Middle frontal gyrus (tissue), 1 donor: Measurements from ENCODE around the gene FAM118A.
"Not testable (repeated sequence)": the region's sequence is repeated elsewhere in the genome, so short reads cannot be mapped to it uniquely, and the experiment has no call there.

Experiments
- DNase-seq: peaks from one replicate; pipeline ENCODE4 v3.0.0-alpha.2; 2015; ENCODE audit warnings: low spot score; ENCODE audit errors: extremely low spot score

Gene FAM118A

GRCh38 chr22:45329530-45329936 lies 19.8 kb downstream of the FAM118A start:
- DNase-seq = peak; percentile 28

DNA sequence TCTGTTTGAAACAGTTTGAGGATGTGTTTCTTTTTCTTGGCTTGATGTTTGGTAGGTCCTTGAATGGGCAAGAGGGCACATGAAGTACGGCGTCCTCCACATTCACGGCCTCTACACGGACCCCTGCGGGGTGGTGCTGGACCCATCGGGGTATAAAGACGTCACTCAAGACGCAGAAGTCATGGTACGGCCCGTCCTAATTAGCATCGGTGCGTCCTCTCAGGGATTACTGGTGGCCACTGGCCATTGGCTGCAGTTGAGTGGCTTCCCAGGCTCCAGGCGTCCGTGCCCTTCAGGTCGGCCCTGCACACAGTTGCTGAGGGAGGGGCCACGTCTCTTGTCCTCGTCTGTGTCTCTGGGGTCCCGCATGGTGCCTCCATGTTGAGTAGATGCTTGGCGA lies 20.8 kb downstream of the FAM118A start:
- no peak for DNase-seq

GRCh38 chr22:45331486-45331885 lies 21.8 kb downstream of the FAM118A start:
- no peak for DNase-seq

DNA sequence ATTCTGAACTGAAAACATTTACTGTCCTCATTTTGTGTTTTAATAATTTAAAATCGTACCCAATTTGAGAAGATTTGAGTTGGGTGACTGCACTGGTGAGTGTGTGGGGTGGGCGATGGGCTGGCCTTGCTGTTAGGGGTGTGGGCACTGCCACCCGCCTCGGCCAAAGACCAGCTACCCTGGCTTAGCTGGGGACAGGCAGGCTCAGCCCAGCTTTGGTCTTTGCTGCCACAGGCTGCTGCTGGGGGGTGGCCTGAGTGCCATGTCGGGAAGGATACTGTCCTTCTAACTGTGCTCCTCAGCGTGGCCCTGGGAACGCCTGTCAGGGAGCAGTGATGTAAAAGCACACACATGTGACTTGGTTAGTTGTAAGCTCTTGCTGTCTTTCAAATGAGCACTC lies 22.3 kb downstream of the FAM118A start:
- DNase-seq = no peak

GRCh38 chr22:45334068-45334467 lies 24.3 kb downstream of the FAM118A start:
- no peak for DNase-seq

DNA sequence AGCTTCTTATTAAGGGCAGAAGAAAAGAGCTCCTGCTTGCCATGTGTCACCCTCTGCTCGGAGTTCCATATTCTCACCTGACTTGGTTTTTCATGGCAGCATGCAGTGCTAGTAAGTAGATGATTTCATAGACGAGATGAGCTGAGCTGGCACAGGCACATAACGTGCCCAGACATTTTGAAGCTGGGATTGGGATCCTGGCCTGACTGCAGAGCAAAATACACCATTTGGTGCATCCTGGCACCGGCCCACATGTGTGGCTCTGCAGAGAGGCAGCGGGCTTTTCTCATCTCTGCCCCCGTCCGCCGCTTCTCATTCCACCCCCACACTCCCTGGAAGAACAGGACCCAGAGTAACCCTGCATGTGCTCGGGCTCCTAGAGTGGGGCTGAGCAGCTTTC lies 24.8 kb downstream of the FAM118A start:
- no peak for DNase-seq

GRCh38 chr22:45335021-45335818 lies 25.5 kb downstream of the FAM118A start:
- no peak for DNase-seq

DNA sequence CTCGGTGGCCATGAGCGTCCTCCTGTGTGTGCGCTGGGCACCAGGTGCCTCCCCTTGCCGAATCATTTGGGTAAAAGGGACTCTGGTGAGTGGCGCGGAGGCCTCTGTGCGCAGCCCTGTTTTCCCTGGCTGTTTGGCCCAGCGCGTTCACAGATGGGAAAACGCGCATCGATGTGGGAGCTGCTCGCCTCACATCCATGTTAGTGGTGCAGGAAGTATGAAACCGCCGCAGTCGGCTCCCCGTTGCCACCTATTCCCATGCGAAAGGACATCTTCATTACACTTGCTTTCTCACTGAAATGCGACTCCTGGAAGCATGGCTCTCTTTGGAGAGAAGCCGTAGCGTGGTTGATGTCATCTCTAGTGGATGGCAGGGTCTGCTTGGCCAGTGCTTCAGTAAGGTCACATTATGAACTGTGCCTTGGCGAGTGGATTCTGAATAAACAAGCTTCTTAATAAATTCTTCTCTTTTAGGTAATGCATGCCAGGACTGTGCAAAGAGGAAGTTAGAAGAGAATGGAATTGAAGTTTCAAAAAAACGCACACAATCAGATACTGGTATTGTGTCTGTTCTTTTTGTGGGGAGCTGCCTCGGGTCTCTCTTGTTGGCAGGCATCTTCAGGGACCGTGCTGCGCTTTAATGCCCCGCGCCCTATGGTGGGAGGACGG lies 26.3 kb downstream of the FAM118A start:
- no peak for DNase-seq

DNA sequence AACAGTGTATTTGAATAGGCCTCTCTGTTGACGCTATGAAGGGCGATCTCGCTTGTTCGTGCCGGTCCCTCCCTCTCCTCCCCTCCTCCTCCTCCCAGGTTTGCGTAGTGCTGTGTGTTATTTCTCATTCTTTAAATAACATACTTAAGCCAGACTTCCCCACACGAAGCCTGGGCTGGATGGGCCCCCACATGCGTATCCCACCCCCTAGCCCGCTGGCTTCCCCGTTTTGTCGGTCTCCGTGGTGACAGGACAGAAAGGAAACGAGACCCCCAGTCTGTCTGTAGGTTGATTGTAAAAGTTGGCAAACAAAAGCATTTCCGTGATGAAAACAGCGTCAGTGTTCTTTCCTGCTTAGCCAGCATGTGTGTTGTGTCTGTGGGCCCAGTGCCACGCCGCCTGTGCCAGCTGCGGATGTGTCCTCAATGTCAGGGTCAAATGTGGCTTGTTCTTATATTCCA lies 27.3 kb downstream of the FAM118A start:
- DNase-seq = no peak

DNA sequence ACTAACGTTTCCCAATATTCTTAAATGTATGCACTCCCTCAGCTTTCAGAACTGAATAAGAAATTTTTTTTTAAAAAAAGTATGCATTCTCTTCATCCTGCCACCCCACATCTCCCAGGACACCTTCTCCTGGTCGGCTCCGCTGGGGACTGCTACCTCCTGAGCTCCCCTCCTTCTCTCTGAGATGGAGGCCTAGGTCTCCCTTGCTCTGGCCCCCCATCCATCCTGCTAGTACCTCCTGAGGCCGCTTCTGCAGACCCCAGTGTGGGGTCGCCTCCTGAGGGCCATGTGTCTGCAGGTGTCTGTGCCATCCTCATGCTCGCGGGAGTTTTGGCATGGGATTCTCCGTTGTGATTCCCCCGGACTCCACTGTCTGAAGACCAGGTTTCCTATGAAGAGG lies 27.8 kb downstream of the FAM118A start:
- no peak for DNase-seq

DNA sequence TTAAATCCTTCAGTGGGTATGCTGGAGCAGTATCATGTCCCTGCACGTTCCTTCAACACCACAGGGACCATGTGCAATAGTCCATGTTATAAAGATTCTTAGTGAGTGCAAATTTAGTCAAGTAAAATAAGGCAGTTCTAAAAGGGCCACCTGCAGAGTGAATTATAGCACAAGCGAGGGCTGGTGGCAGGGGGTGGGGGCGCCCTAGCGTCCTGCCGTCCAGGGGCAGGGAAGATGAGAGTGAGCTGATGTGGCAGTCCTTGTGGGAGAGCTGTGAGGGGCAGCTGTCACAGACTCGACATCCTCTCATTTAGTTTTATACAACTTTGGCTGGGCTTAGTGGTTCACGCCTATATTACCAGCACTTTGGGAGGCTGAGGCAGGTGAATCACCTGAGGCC lies 29.1 kb downstream of the FAM118A start:
- no peak for DNase-seq

DNA sequence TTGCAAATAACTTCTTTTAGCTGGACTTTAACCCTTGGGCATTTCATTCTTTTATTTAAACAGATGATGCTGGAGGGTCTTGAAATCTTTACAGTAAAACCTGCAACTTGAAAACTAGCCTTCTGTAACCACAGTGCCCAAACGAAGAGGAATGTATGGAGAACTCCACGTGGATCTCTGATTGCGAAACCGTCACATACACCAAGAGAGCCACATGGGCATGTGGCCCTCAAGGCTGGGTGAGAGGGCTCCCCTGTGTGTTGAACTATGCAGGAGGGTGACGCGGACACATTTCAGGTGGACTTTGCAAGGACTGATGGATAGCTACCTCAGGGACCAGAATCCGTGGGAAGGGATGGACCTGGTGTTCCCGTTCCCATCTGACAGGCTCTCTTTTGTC lies 30.6 kb downstream of the FAM118A start:
- DNase-seq = no peak

- no peak for DNase-seq
Observed at GRCh38 chr22:45341498-45341897, 31.8 kb downstream of the FAM118A start.

DNA sequence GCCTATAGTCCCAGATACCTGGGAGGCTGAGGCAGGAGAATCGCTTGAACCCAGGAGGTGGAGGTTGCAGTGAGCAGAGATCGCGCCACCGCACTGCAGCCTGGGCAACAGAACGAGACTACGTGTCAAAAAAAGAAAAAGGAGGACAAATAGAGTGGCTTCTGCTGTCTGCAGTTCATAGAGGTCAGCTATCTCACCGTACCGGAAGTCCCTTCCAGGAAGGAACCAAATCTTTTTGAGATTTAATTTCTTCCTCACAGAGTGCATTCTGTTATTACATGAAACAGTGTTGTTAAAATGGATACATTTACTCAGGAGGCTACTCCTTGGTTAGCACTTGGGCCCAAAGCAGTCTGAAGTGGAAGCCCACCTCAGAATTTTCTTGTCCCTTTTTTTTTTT lies 33.4 kb downstream of the FAM118A start:
- no peak for DNase-seq

GRCh38 chr22:45344334-45344733 lies 34.6 kb downstream of the FAM118A start:
- no peak for DNase-seq

DNA sequence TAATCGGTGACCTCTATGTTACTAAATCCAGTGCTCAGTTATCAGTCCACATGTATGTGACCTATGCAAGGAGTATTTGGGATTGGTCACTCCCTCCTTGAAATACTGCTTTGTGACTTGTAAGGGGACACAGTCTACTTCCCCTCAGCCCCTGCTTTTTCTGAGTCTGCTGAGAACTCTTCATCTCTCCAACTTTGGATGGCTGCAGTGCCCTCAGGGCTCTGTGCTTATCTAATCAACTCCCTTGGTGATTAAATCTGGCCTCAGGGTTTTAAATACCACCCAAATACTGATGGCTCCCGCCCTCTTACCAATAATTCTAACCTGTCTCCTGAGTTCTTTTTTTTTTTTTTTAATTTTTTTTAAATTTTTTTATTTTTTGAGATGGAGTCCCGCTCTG lies 40.2 kb downstream of the FAM118A start:
- no peak for DNase-seq

- no peak for DNase-seq
Observed at GRCh38 chr22:45351956-45352355, 42.2 kb downstream of the FAM118A start.

GRCh38 chr22:45352757-45353156 lies 43.0 kb downstream of the FAM118A start:
- not testable (repeated sequence) for DNase-seq

DNA sequence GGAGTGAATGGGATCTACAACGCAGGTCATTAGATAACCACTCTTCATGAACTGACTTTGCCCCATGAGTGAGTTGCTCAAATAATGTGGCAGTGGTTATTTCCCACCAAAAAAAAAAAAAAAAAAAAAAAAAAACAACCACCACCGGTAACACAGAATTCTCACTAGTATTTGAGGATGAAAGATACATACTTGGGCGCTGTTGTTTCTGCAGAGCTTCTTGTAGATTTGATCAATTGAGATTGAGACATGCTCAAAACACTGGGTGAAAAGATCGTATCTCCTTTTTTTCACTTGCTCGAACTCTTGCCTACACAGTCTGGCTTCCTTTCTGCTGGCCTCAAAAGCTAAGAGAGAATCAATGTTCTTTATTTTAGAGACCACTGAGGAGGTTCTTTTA lies 44.1 kb downstream of the FAM118A start:
- no peak for DNase-seq

DNA sequence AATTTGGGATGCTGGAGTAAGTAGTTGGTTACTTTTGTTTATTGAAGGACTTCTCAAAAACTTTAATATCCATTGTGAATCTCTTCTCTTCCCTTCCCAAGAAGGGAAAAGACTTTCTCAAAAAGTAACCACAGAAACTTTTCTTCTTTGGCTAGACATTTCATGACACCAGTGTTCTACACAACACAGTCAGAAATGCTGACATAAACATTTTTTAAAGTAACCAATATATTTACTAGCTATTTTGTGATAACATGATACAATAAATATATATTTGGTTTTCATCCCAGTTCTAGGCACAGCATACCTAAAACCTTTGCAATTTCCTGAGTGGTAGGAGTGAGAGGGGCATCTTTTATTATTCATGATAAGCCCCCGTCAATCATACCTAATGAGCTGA lies 47.8 kb downstream of the FAM118A start:
- no peak for DNase-seq

GRCh38 chr22:45358127-45358526 lies 48.4 kb downstream of the FAM118A start:
- DNase-seq = no peak

DNA sequence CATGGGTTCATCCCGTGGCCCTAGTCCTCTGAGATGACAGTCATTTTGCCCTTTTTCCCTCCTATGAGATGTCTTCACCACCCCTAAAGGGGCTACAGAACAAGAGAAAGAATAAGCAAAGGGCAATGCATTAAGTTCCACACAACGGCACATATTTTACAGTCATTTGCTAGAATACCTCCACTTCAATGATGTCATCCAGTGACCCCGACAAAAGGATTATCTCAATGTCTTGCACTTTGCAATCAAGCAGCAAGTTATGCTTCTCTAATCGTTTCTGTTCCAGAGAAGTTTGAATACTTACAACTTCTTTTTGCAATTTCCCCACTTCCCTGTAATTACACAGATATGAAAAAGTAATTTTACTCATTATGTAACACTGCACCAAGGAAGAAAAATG lies 49.9 kb downstream of the FAM118A start:
- DNase-seq = no peak

DNA sequence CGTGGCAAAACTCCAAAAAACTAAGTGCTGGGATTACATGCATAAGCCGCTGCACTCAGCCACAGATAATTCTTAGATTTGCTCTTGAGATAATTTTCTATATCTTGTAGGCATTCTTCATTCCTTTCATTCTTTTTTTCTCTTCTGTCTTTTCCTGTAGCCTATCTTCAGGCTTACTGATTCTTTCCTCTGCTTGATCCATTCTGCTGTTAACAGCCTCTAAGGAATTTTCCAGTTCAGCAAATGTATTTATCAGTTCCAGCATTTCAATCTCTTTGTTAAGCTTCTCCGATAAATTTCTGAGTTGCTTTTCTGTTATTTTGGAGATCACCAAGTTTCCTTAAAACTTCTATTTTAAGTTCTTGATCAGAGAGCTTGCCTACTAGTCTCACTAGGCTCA lies 57.0 kb downstream of the FAM118A start:
- DNase-seq = no peak
